Measurements from ENCODE around the gene P3H3.

The P3H3 gene

DNA sequence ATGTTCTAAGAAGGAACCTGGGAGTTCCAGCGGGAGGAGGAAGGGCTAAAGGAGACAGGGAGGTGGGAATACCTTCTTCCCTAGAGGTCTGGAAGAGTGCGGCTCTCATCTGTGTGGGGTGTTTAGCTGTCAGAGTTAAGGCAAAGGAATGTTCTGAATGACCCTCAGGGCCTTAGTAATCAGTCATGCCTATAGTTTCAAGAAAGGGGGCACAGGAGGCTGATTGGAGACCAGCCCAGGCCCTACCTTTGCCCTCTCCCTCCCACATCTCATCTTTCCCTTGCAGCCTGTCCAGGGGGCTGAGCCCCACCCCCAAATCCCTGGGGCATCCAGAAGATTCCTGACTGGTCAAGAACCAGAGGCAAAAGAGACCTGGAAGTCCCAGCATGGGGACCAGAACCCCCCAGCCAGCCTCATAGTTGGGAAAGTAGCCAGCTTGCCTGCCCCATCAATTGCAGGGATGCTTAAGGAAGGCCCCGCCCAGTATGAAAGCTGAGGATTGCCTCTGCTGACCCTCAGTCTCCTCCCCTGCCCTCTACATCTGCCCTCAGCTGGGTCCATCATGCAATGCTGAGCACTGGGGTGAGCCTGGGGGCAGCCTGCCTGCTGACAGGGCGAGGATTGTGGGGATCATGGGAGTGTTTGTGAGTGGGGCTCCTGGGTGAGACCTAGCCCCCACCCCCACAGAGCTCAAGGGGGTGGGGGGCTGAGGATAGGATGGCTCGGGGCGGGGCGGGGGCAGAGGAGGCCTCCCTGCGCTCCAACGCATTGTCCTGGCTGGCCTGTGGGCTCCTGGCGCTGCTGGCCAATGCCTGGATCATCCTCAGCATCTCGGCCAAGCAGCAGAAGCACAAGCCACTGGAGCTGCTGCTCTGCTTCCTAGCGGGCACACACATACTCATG, 4.8 kb upstream of the P3H3 start:
- TF ChIP-seq, protein P1, sequence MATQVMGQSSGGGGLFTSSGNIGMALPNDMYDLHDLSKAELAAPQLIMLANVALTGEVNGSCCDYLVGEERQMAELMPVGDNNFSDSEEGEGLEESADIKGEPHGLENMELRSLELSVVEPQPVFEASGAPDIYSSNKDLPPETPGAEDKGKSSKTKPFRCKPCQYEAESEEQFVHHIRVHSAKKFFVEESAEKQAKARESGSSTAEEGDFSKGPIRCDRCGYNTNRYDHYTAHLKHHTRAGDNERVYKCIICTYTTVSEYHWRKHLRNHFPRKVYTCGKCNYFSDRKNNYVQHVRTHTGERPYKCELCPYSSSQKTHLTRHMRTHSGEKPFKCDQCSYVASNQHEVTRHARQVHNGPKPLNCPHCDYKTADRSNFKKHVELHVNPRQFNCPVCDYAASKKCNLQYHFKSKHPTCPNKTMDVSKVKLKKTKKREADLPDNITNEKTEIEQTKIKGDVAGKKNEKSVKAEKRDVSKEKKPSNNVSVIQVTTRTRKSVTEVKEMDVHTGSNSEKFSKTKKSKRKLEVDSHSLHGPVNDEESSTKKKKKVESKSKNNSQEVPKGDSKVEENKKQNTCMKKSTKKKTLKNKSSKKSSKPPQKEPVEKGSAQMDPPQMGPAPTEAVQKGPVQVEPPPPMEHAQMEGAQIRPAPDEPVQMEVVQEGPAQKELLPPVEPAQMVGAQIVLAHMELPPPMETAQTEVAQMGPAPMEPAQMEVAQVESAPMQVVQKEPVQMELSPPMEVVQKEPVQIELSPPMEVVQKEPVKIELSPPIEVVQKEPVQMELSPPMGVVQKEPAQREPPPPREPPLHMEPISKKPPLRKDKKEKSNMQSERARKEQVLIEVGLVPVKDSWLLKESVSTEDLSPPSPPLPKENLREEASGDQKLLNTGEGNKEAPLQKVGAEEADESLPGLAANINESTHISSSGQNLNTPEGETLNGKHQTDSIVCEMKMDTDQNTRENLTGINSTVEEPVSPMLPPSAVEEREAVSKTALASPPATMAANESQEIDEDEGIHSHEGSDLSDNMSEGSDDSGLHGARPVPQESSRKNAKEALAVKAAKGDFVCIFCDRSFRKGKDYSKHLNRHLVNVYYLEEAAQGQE (IDR thresholded peaks at IDR 0.05; ENCODE audit: low read depth): no peak
- TF ChIP-seq FOXM1 (IDR thresholded peaks at IDR 0.05; ENCODE audit: borderline replicate concordance, low read depth) (no peak), CEBPB (IDR thresholded peaks at IDR 0.05) (no peak), EP300 (IDR thresholded peaks at IDR 0.05; ENCODE audit: borderline replicate concordance) (no peak), NFIC (IDR thresholded peaks at IDR 0.05) (no peak), TEAD4 (IDR thresholded peaks at IDR 0.05) (no peak), ZBTB7A (IDR thresholded peaks at IDR 0.05; ENCODE audit: low read depth) (no peak), RAD21 (IDR thresholded peaks at IDR 0.05; ENCODE audit: low read depth) (no peak), TAF1 (IDR thresholded peaks at IDR 0.05; ENCODE audit: low read depth) (no peak), EGR1 (IDR thresholded peaks at IDR 0.05) (no peak), YY1 (IDR thresholded peaks at IDR 0.05; ENCODE audit: low read depth) (no peak), TCF12 (IDR thresholded peaks at IDR 0.05; ENCODE audit: low read depth) (no peak)
- TF ChIP-seq, protein P2, sequence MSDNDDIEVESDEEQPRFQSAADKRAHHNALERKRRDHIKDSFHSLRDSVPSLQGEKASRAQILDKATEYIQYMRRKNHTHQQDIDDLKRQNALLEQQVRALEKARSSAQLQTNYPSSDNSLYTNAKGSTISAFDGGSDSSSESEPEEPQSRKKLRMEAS (IDR thresholded peaks at IDR 0.05): no peak
- TF ChIP-seq, protein P3, sequence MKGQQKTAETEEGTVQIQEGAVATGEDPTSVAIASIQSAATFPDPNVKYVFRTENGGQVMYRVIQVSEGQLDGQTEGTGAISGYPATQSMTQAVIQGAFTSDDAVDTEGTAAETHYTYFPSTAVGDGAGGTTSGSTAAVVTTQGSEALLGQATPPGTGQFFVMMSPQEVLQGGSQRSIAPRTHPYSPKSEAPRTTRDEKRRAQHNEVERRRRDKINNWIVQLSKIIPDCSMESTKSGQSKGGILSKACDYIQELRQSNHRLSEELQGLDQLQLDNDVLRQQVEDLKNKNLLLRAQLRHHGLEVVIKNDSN (IDR thresholded peaks at IDR 0.05): no peak

DNA sequence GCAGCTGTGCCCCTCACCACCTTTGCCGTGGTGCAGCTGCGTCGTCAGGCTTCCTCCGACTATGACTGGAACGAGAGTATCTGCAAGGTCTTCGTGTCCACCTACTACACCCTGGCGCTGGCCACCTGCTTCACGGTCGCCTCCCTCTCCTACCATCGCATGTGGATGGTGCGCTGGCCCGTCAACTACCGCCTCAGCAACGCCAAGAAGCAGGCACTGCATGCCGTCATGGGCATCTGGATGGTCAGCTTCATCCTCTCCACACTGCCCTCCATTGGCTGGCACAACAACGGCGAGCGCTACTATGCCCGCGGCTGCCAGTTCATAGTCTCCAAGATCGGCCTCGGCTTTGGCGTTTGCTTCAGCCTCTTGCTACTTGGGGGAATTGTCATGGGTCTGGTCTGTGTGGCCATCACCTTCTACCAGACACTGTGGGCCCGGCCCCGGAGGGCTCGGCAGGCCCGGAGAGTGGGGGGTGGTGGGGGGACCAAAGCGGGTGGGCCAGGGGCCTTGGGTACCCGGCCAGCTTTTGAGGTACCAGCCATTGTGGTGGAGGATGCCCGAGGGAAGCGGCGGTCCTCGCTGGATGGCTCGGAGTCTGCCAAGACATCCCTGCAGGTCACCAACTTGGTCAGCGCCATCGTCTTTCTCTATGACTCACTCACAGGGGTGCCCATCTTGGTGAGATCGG, 4.0 kb upstream of the P3H3 start:
- no peak for TF ChIP-seq CEBPB (IDR thresholded peaks at IDR 0.05)
- no peak for TF ChIP-seq RAD21 (IDR thresholded peaks at IDR 0.05; ENCODE audit: low read depth)
- TF ChIP-seq EGR1 (IDR thresholded peaks at IDR 0.05): no peak
- TF ChIP-seq, protein P3 (IDR thresholded peaks at IDR 0.05): no peak
- TF ChIP-seq TEAD4 (IDR thresholded peaks at IDR 0.05): no peak
- no peak for TF ChIP-seq YY1 (IDR thresholded peaks at IDR 0.05; ENCODE audit: low read depth)
- TF ChIP-seq, protein P2 (IDR thresholded peaks at IDR 0.05): no peak
- no peak for TF ChIP-seq NFIC (IDR thresholded peaks at IDR 0.05)
- TF ChIP-seq ZBTB7A (IDR thresholded peaks at IDR 0.05; ENCODE audit: low read depth): no peak

DNA sequence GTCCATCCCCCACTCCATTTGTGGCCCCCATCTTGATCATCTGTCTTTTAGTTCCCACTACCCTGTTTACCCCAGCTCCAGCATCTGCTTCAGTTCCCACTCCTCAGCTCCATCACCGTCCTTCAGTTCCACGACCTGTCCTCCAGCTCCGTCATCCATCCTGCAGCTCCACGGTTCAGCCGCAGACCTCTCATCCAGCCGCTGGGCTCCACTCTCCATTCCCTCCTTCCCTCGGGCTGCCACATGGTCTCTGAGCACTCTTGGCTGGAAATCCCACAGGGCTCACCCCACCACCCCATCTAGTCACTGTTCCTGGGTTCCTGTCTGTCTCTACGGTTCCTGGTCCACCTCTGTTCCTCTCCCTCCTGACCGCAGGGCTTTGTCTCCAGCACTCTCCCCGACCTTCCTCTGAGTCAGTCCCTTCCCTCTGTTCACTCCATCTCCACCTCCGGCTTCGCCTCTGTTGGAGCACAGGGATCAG, 3.3 kb upstream of the P3H3 start:
- TF ChIP-seq TEAD4 (IDR thresholded peaks at IDR 0.05) (no peak), CEBPB (IDR thresholded peaks at IDR 0.05) (no peak), RAD21 (IDR thresholded peaks at IDR 0.05; ENCODE audit: low read depth) (no peak), TCF12 (IDR thresholded peaks at IDR 0.05; ENCODE audit: low read depth) (no peak), FOXM1 (IDR thresholded peaks at IDR 0.05; ENCODE audit: borderline replicate concordance, low read depth) (no peak)
- TF ChIP-seq, protein P2 (IDR thresholded peaks at IDR 0.05): no peak

DNA sequence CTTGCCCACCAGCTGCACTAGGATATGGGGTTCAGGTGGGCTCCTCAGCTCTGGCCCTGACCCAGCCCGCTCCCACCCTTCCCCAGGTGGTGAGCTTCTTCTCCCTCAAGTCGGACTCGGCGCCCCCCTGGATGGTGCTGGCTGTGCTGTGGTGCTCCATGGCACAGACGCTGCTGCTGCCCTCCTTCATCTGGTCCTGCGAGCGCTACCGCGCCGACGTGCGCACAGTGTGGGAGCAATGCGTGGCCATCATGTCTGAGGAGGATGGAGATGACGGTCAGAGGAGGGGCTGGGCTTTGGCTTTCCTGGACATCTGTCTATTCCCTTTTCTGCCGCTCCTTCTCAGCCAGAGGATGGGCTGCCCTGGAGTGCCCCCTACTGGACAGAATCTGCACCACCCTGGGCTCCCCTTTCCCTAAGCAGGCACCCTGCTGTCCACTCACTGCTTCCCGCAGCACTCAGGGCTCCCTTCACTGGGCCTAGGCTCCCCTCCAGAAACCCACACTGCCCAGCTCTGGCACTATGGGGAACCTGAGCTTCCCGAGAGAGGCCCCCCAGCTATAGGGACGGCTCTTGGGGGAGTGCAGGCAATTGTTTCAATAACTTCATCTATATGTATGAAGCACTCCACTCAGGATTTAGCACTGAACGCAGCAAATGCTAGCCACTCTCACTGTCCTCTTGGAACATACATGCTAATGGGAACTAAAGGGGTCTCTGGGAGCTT, 2.6 kb upstream of the P3H3 start:
- no peak for TF ChIP-seq TCF12 (IDR thresholded peaks at IDR 0.05; ENCODE audit: low read depth)
- no peak for TF ChIP-seq NFIC (IDR thresholded peaks at IDR 0.05)
- TF ChIP-seq EGR1 (IDR thresholded peaks at IDR 0.05): no peak
- TF ChIP-seq, protein P1 (IDR thresholded peaks at IDR 0.05; ENCODE audit: low read depth): no peak
- TF ChIP-seq CREB1 (IDR thresholded peaks at IDR 0.05; ENCODE audit: low read depth): no peak
- peak; percentile 79 for TF ChIP-seq TEAD4 (IDR thresholded peaks at IDR 0.05)
- TF ChIP-seq RAD21 (IDR thresholded peaks at IDR 0.05; ENCODE audit: low read depth): peak; percentile 99
- no peak for TF ChIP-seq TAF1 (IDR thresholded peaks at IDR 0.05; ENCODE audit: low read depth)
- no peak for TF ChIP-seq CEBPB (IDR thresholded peaks at IDR 0.05)
- no peak for TF ChIP-seq ZBTB7A (IDR thresholded peaks at IDR 0.05; ENCODE audit: low read depth)
- TF ChIP-seq EP300 (IDR thresholded peaks at IDR 0.05; ENCODE audit: borderline replicate concordance): no peak
